HG03097 (cell line): ENCODE measurements around the gene WAC.

Experiments used
- ATAC-seq: cut with Tn5 transposase; IDR thresholded peaks from one replicate; pipeline ENCODE4 v1.9.1; 2021; ENCODE audit not compliant: unreplicated experiment, low FRiP score

Gene WAC

GRCh38 chr10:28530751-28531150 is 2.2 kb upstream of the WAC start:
- ATAC-seq: no peak

GRCh38 chr10:28533186-28533564 is 257 bp downstream of the WAC start:
- ATAC-seq: peak; percentile 2

GRCh38 chr10:28533571-28534304 is 820 bp downstream of the WAC start:
- no peak for ATAC-seq

- no peak for ATAC-seq
These were observed 2.9 kb downstream of the WAC start for GRCh38 chr10:28535846-28536245.

GRCh38 chr10:28538595-28538994 is 5.7 kb downstream of the WAC start:
- no peak for ATAC-seq

GRCh38 chr10:28540145-28540544 is 7.2 kb downstream of the WAC start:
- no peak for ATAC-seq

- ATAC-seq: no peak
These were observed 8.9 kb downstream of the WAC start for GRCh38 chr10:28541717-28542365.

- ATAC-seq: no peak
These were observed 9.8 kb downstream of the WAC start for GRCh38 chr10:28542728-28543127.

GRCh38 chr10:28544058-28544457 is 11.1 kb downstream of the WAC start:
- no peak for ATAC-seq

GRCh38 chr10:28545967-28546644 is 13.2 kb downstream of the WAC start:
- no peak for ATAC-seq

- no peak for ATAC-seq
These were observed 16.0 kb downstream of the WAC start for GRCh38 chr10:28548781-28549498.

GRCh38 chr10:28551086-28551485 is 18.2 kb downstream of the WAC start:
- no peak for ATAC-seq

GRCh38 chr10:28552775-28553174 is 19.9 kb downstream of the WAC start:
- no peak for ATAC-seq

GRCh38 chr10:28554009-28554408 is 21.1 kb downstream of the WAC start:
- no peak for ATAC-seq

GRCh38 chr10:28554952-28555351 is 22.0 kb downstream of the WAC start:
- no peak for ATAC-seq

- no peak for ATAC-seq
These were observed 22.4 kb downstream of the WAC start for GRCh38 chr10:28555358-28555757.

- no peak for ATAC-seq
These were observed 23.2 kb downstream of the WAC start for GRCh38 chr10:28556142-28556541.

GRCh38 chr10:28558186-28558585 is 25.3 kb downstream of the WAC start:
- ATAC-seq: no peak

- no peak for ATAC-seq
These were observed 26.1 kb downstream of the WAC start for GRCh38 chr10:28558923-28559508.

- no peak for ATAC-seq
These were observed 26.7 kb downstream of the WAC start for GRCh38 chr10:28559618-28560017.

GRCh38 chr10:28560617-28561016 is 27.7 kb downstream of the WAC start:
- ATAC-seq: no peak
